ENCODE data around the gene NDUFB11. TPM values are rescaled to one million over a fixed set of nuclear protein-coding genes. Genes with fewer than 3 reads are reported as not detected.
"Not testable (repeated sequence)": the region's sequence is repeated elsewhere in the genome, so short reads cannot be mapped to it uniquely, and the experiment has no call there.

Gene NDUFB11
- total RNA-seq, 1 donor from 2014 or later: 60.8 TPM

DNA sequence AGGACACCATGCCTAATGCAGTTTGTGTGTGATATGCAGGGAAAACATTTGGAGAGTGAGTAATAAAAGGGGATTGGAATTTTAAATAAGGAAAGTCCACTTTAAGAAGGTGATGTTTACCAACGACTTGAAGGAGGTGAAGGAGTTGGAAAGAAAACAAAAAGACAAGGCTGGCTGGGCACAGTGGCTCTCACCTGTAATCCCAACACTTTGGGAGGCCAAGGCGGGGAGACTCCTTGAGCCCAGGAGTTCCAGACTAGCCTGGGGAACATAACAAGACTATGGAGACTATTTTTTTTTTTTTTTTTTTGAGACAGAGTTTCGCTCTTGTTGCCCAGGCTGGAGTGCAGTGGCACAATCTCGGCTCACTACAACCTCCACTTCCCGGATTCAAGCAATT, 11.0 kb downstream of the NDUFB11 start:
- H3K27ac Mint-ChIP-seq (ENCODE audit: unreplicated experiment): no peak overlapping the region
- no peak overlapping the region for H3K4me3 Mint-ChIP-seq (ENCODE audit: unreplicated experiment)
- DNase-seq (ENCODE audit: low spot score): no peak
- H3K36me3 Mint-ChIP-seq (ENCODE audit: low read depth): no peaks in the 10 kb centered on the region
- H3K9me3 Mint-ChIP-seq (ENCODE audit: low read depth): no peaks in the 10 kb centered on the region
- H3K27me3 Mint-ChIP-seq (ENCODE audit: low read depth): no peaks in the 10 kb centered on the region
- no peak for TF ChIP-seq CTCF (IDR thresholded peaks at IDR 0.05)
- H3K4me1 Mint-ChIP-seq (ENCODE audit: low read depth): no peaks in the 10 kb centered on the region

GRCh38 chrX:47129899-47130358, 14.6 kb downstream of the NDUFB11 start:
- Mint-ChIP-seq H3K36me3 (ENCODE audit: low read depth) (no peaks in the 10 kb centered on the region), H3K27ac (ENCODE audit: unreplicated experiment) (peak overlapping the region; percentile 65), H3K4me1 (ENCODE audit: low read depth) (no peaks in the 10 kb centered on the region), H3K27me3 (ENCODE audit: low read depth) (no peaks in the 10 kb centered on the region), H3K4me3 (ENCODE audit: unreplicated experiment) (peak overlapping the region; percentile 98), H3K9me3 (ENCODE audit: low read depth) (peaks cover 4% of the 10 kb centered on the region)
- no peak for DNase-seq (ENCODE audit: low spot score)
- no peak for TF ChIP-seq CTCF (IDR thresholded peaks at IDR 0.05)

DNA sequence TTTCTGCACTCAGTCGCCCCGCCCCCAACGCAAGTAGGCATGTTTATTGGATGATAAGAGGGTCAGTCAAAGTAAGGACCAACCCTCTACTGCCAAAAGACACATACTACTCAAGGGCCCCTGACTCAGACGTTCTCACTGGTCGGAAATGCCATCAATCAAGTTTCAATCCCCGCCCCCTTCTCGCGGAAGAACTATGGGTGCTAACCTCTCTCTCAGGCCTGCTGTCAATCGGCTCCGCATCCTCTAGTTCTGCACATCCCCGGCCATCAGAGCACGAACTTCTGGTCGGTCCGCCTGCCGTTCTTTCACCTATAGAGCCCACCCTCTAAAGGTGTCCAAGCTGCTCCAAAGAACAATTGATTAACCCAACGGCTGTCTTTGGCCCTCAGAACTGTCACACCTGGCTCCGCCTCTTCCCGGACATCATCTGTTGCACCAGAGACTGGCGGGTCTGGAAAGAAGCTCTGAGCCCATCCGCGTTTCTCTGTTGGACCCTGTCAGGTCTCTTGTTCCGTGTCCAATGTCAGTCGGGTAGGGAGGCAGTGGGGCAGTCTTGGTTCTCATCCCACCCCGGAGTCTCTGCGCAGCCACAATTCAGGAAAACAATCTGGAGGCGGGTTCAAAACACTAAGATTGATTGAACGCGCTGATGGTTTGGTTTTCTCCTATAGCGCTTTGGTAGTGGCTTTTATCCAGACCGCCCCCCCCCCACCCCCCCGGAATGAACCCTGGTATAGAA, 15.2 kb downstream of the NDUFB11 start:
- peak overlapping the region; percentile 98 for H3K4me3 Mint-ChIP-seq (ENCODE audit: unreplicated experiment)
- H3K36me3 Mint-ChIP-seq (ENCODE audit: low read depth): no peaks in the 10 kb centered on the region
- no peaks in the 10 kb centered on the region for H3K4me1 Mint-ChIP-seq (ENCODE audit: low read depth)
- peaks cover 4% of the 10 kb centered on the region for H3K9me3 Mint-ChIP-seq (ENCODE audit: low read depth)
- no peaks in the 10 kb centered on the region for H3K27me3 Mint-ChIP-seq (ENCODE audit: low read depth)
- H3K27ac Mint-ChIP-seq (ENCODE audit: unreplicated experiment): peak overlapping the region; percentile 97
- DNase-seq (ENCODE audit: low spot score): no peak
- no peak for TF ChIP-seq CTCF (IDR thresholded peaks at IDR 0.05)

DNA sequence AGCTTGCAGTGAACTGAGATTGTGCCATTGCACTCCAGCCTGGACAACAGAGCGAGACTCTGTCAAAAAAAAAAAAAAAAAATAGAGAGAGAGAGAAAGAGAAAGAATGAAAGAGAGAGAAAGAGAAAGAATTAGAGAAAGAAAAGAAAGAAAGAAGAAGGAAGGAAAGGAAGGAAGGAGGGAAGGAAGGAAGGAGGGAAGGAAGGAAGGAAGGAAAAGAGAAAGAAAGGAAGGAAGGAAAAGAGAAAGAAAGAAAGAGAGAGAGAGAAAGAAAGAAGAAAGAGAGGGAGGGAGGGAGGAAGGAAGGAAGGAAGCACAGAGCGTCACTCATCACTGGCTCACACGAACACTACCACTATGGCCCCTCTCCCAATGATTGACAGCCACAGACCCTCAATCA, 20.0 kb downstream of the NDUFB11 start:
- not testable (repeated sequence) for DNase-seq (ENCODE audit: low spot score); H3K27ac Mint-ChIP-seq (ENCODE audit: unreplicated experiment); H3K36me3 Mint-ChIP-seq (ENCODE audit: low read depth); H3K4me3 Mint-ChIP-seq (ENCODE audit: unreplicated experiment); H3K4me1 Mint-ChIP-seq (ENCODE audit: low read depth); H3K27me3 Mint-ChIP-seq (ENCODE audit: low read depth); H3K9me3 Mint-ChIP-seq (ENCODE audit: low read depth)

GRCh38 chrX:47116551-47117110, 27.9 kb downstream of the NDUFB11 start:
- H3K4me3 Mint-ChIP-seq (ENCODE audit: unreplicated experiment); H3K27ac Mint-ChIP-seq (ENCODE audit: unreplicated experiment); H3K36me3 Mint-ChIP-seq (ENCODE audit: low read depth); H3K27me3 Mint-ChIP-seq (ENCODE audit: low read depth); H3K9me3 Mint-ChIP-seq (ENCODE audit: low read depth); DNase-seq (ENCODE audit: low spot score); H3K4me1 Mint-ChIP-seq (ENCODE audit: low read depth): not testable (repeated sequence)

- H3K4me3 Mint-ChIP-seq (ENCODE audit: unreplicated experiment): no peak overlapping the region
- H3K4me1 Mint-ChIP-seq (ENCODE audit: low read depth): no peaks in the 10 kb centered on the region
- no peak overlapping the region for H3K27ac Mint-ChIP-seq (ENCODE audit: unreplicated experiment)
- TF ChIP-seq CTCF (IDR thresholded peaks at IDR 0.05): no peak
- no peaks in the 10 kb centered on the region for H3K27me3 Mint-ChIP-seq (ENCODE audit: low read depth)
- no peak for DNase-seq (ENCODE audit: low spot score)
- no peaks in the 10 kb centered on the region for H3K36me3 Mint-ChIP-seq (ENCODE audit: low read depth)
- H3K9me3 Mint-ChIP-seq (ENCODE audit: low read depth): peaks cover 6% of the 10 kb centered on the region
Measured at GRCh38 chrX:47112316-47112954, 32.1 kb downstream of the NDUFB11 start.

DNA sequence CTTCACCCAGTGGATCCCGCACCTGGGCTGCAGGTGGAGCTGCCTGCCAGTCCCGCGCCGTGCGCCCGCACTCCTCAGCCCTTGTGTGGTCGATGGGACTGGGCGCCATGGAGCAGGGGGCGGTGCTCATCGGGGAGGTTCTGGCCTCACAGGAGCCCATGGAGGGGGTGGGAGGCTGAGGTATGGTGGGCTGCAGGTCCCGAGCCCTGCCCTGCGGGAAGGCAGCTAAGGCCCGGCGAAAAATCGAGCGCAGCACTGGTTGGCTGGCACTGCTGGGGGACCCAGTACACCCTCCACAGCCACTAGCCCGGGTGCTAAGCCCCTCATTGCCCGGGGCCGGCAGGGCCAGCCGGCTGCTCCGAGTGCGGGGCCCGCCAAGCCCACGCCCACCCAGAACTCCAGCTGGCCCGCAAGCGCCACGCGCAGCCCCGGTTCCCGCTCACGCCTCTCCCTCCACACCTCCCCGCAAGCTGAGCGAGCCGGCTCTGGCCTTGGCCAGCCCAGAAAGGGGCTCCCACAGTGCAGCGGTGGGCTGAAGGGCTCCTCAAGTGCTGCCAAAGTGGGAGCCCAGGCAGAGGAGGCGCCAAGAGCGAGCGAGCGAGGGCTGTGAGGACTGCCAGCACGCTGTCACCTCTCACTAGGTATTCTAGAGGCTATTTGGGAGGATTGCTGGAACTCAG, 33.4 kb downstream of the NDUFB11 start:
- not testable (repeated sequence) for H3K36me3 Mint-ChIP-seq (ENCODE audit: low read depth); H3K4me1 Mint-ChIP-seq (ENCODE audit: low read depth); H3K27ac Mint-ChIP-seq (ENCODE audit: unreplicated experiment); H3K27me3 Mint-ChIP-seq (ENCODE audit: low read depth); H3K9me3 Mint-ChIP-seq (ENCODE audit: low read depth); H3K4me3 Mint-ChIP-seq (ENCODE audit: unreplicated experiment); DNase-seq (ENCODE audit: low spot score)

All from chondrocyte (in vitro differentiated cells).